ENCODE data around the gene SDF4.
A peak's percentile ranks its signal among the peaks of the same experiment; 100 is the strongest.
"Not testable (repeated sequence)": the region's sequence is repeated elsewhere in the genome, so short reads cannot be mapped to it uniquely, and the experiment has no call there.

Gene SDF4

DNA sequence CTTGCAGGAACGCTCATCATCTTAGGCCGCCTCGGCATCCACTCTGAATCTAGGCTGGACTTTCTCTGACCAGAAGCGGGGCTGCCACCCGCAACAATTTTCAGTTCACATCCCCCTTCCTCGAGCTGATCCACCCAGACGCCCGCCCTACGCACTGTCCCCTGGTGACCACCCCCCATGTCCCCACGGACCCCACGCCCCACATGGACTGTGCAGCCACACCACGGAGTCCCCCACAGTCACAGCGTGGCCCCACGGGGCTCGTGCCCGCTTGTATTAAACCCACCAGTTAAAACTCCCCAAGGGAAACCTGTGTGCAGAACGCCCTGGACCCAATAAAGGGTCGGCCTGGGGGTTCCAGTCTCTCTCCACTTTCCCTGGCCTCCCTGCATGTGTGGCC is 27.7 kb upstream of the SDF4 start:
- no peak for DNase-seq (ENCODE audit: low read depth in 3 of 3)

- no peak for DNase-seq (ENCODE audit: low read depth in 3 of 3)
These were observed 27.3 kb upstream of the SDF4 start for GRCh38 chr1:1259119-1259488.

DNA sequence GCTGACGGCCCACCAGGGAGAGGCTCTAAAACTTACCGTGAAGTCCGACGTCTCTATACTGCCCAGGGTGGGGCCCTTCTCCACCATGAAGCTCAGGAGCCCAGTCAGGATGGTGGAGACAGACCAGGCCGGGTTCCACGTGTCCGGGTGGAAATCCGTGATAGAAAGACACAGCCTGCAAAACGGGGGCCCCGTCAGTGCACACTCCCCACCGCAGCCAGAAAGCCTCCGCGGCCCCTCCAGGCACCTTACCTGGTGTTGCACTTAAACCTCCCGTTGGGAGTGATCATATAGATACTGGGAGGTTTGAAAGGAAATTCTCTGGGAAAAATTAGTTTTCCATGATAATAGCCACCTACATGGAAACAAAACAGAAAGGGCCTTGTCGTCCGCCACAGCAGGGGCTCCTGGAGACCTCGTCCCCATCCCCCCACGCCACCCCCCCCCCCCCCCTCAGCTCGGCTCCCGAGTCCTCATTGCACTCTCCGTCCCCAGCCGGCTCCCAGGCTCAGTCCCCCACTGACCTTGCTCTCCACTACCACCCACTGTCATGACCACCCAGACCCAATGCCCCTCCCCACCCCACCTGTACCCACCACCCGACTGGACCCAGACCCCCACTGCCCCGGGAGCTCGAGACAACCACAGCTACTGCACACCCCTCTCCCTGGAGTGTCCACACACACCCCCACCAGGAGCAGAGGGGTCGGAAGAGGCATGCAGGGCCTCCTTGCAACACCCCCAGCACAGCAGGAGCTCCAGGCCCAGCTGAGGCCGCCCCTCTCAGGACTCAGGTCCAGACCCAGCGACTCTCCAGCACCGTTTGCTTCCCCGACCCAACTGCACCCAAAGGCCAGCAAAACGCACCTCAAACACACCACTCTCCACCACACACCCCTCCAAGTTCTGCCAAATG is 25.4 kb upstream of the SDF4 start:
- DNase-seq (ENCODE audit: low read depth in 3 of 3) = no peak

DNA sequence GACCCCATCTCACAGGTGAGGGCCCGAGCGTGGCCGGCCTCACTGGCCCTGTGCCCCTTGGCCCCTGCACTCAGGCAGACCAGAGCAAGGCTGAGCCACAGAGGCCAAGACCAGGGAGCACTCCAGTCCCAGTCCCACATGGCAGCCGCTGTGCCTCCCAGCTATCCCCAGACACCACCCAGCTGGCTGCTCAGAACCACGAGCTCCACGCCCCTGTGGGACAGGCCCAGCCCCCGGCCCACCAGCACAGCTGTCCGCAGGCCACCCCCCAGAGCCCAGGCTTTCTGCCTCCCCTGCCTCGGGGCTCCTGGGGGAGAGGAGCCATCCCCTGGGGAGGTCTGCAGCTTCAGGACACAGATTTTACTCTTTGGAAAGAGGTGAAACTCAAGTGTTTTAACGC is 23.8 kb upstream of the SDF4 start:
- DNase-seq (ENCODE audit: low read depth in 3 of 3) = no peak

DNA sequence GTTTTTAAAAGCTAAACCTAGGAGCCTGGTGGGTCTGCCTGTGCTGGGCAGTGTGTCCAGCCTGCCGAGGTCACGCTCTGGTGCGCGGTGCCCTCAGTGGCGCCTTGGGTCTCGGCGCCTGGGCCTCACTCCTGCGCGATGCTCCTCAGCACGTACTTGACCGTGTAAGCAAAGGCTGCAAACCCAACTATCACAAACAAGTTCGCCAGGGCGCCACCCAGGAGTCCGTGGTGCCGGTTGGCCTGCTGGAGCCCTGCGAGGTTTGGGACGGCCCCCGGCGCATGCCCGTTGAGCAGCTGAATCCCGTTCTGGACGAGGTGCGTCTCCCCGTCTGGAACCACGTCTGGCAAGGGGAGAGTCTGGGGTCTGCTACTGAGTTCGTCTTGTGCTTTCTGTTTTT is 23.3 kb upstream of the SDF4 start:
- no peak for DNase-seq (ENCODE audit: low read depth in 3 of 3)

- DNase-seq (ENCODE audit: low read depth in 3 of 3) = no peak
These were observed 22.8 kb upstream of the SDF4 start for GRCh38 chr1:1254667-1254998.

GRCh38 chr1:1253972-1254666 is 22.3 kb upstream of the SDF4 start:
- no peak for DNase-seq (ENCODE audit: low read depth in 3 of 3)

DNA sequence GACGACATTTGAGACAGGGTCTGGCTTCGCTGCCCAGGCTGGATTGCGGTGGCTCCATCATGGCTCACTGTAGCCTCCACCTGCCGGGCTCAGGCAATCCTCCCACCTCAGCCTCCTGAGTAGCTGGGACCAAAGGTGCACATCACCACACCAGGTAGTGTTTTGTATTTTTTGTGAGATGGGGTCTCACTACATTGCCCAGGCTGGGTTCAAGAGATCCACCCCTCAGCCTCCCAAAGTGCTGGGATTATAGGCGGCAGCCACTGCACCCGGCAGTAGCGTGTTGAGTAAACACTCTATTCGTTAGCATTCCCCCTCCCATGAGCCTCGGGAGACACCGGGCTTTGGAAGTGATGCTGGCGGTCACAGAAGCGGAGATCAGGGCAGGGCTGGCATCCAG is 21.5 kb upstream of the SDF4 start:
- no peak for DNase-seq (ENCODE audit: low read depth in 3 of 3)

GRCh38 chr1:1250786-1251284 is 19.0 kb upstream of the SDF4 start:
- peak; percentile 43 to 52 (median 46) for DNase-seq (ENCODE audit: low read depth in 3 of 3)

- not testable (repeated sequence) for DNase-seq (ENCODE audit: low read depth in 3 of 3)
These were observed 16.5 kb upstream of the SDF4 start for GRCh38 chr1:1248009-1248913.

- no peak for DNase-seq (ENCODE audit: low read depth in 3 of 3)
These were observed 15.6 kb upstream of the SDF4 start for GRCh38 chr1:1247341-1247913.

GRCh38 chr1:1246577-1247340 is 15.0 kb upstream of the SDF4 start, which contains the start of gene C1QTNF12:
Gene C1QTNF12, minus strand, starts transcription at chr1:1246722. Its CDS starts 32 bp downstream, at chr1:1246690.
- no peak for DNase-seq (ENCODE audit: low read depth in 3 of 3)

DNA sequence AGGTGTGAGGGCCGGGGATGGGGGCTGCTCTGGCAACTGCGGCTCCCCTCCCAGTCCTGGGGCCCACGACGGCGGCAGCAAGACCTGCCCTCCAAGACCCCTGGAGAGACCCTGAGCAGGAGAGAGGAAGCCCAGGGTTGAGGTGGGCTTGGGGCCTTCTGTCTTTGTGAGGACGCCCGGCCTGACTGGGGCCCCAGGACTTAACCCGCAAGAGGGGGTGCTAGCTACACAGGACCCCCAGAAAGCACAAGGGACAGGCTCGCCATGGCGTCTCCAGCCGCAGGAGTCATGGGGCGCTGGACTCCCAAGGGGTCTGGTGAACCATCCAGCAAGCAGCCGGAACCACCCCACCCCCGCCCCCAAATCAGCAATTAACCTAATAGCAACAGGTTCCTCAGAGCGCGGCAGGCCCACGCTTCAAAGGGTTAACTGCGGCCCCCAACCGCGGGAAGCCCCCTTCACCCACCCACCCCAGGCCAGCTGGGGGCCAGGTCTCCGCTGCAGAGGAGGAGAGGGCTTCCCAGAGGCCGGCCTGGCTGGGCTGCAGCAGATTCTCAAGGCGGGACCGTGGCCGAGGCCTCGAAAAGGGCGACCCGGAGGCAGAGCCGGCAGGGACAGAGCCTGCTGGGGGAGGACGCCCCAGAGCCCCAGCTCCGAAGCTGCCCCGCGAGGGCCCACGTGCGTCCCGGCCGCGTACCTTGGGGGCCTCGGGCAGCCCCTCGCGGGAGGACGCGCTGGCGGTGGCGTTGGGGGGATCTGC is 14.2 kb upstream of the SDF4 start:
- no peak for DNase-seq (ENCODE audit: low read depth in 3 of 3)

DNA sequence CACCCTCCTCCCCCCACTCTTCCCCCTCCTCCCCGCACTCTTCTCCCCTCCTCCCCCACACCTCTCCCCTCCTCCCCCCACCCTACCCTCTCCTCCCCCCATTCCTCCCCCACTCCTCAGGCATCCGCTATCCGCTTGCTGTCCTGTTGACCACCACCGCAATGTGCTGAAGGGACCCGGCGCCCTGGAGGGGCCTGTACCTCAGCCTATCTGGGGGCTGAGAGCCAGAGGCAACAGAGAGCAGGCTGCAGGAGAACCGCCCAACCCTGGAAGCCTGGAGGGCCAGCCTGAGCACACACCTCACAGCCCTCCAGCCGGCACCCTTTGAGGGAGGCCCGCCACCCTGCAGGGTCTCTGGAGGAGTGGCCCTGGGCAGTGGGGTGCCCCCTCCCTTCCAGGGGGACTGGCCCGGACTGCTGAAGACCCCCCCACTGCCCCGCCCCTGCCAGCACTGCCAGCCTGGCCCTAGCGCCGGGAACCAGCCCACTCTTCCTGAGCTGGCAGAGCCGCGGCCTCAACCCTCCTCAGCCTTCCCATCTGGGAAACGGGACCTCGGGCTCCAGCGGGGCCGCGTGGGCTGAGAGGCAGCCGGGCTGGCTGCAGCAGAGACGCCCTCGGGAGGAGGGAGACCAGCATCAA is 13.5 kb upstream of the SDF4 start:
- no peak for DNase-seq (ENCODE audit: low read depth in 3 of 3)

DNA sequence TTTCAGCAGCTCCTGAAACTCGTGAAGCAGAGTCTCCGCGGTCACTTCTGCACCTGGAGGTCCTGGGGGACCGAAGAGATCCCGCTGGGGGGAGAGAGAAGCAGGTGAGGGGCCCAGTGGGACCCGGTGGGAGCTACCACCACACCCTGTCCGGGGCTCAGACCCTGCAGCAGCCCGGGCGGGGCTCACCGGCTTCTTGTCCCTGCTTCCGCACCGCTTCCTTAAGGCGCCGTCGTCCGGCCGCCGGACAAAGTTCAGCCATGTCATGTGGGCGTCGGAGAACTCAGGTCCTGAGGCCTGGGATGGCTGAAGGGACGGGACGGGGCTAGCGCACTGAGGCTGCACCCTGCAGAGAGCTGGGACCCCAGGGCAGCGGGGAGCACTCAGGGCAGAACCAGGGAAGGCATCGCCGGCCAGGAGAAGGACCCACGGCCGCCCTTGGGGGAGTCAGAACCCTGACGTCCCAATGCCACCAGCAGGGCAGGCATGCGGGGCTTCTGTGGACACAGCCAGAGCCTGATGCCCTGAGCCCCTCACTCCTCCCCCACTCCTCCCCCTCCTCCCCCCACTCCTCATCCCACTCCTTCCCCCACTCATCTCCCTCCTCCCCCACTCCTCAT is 12.5 kb upstream of the SDF4 start:
- no peak for DNase-seq (ENCODE audit: low read depth in 3 of 3)

DNA sequence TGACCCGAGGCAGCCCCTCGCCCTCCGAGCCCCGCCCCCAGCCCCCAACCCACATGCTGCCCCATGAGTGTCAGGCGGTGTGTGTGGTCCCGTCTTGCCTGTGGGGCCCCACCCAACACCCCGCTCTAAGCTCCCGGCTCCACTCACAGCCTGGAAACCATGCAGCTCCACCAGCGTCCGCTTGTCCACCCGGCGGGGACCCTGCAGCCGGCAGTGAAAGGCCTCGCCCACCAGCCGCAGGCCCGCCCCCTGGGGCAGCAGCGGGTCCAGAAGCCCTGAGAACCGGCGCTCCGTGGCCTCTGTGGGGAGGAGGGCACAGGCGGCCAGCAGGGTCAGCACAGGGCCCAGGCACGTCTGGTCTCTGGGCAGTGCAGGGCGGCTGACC is 12.0 kb upstream of the SDF4 start:
- DNase-seq (ENCODE audit: low read depth in 3 of 3) = no peak

- DNase-seq (ENCODE audit: low read depth in 3 of 3) = no peak
These were observed 11.5 kb upstream of the SDF4 start for GRCh38 chr1:1243266-1243660.

GRCh38 chr1:1242461-1243265 is 10.9 kb upstream of the SDF4 start:
- no peak for DNase-seq (ENCODE audit: low read depth in 3 of 3)
